HG02970 (cell line): ENCODE data around the gene TBL1XR1.
A peak's percentile ranks its signal among the peaks of the same experiment; 100 is the strongest.
"Not testable (repeated sequence)": the region's sequence is repeated elsewhere in the genome, so short reads cannot be mapped to it uniquely, and the experiment has no call there.

Source experiments
- ATAC-seq: cut with Tn5 transposase; IDR thresholded peaks from one replicate; pipeline ENCODE4 v1.9.1; 2021; ENCODE audit warnings: mild to moderate bottlenecking, moderate library complexity, moderate number of reproducible peaks; ENCODE audit not compliant: unreplicated experiment, low FRiP score

TBL1XR1 gene

GRCh38 chr3:177209509-177209908 lies 12.2 kb upstream of the TBL1XR1 start:
- ATAC-seq = no peak

- ATAC-seq = no peak
Measured at GRCh38 chr3:177208781-177209180, 11.5 kb upstream of the TBL1XR1 start.

- ATAC-seq = no peak
Measured at GRCh38 chr3:177208223-177208622, 10.9 kb upstream of the TBL1XR1 start.

- ATAC-seq = no peak
Measured at GRCh38 chr3:177206936-177207335, 9.7 kb upstream of the TBL1XR1 start.

GRCh38 chr3:177203689-177204395 lies 6.6 kb upstream of the TBL1XR1 start:
- ATAC-seq = no peak

GRCh38 chr3:177203016-177203415 lies 5.7 kb upstream of the TBL1XR1 start:
- not testable (repeated sequence) for ATAC-seq

- peak; percentile 48 for ATAC-seq
Measured at GRCh38 chr3:177201700-177202397, 4.6 kb upstream of the TBL1XR1 start.

GRCh38 chr3:177199206-177199760 lies 2.0 kb upstream of the TBL1XR1 start:
- ATAC-seq = no peak

- peak; percentile 51 for ATAC-seq
Measured at GRCh38 chr3:177197727-177198460, 612 bp upstream of the TBL1XR1 start.

GRCh38 chr3:177196456-177197040 lies 734 bp downstream of the TBL1XR1 start:
- no peak for ATAC-seq

- no peak for ATAC-seq
Measured at GRCh38 chr3:177196008-177196455, 1.2 kb downstream of the TBL1XR1 start.

GRCh38 chr3:177195242-177195991 lies 1.9 kb downstream of the TBL1XR1 start:
- no peak for ATAC-seq

GRCh38 chr3:177194299-177194698 lies 3.0 kb downstream of the TBL1XR1 start:
- no peak for ATAC-seq

- no peak for ATAC-seq
Measured at GRCh38 chr3:177193688-177194268, 3.5 kb downstream of the TBL1XR1 start.

- ATAC-seq = not testable (repeated sequence)
Measured at GRCh38 chr3:177193275-177193674, 4.0 kb downstream of the TBL1XR1 start.

GRCh38 chr3:177190756-177191681 lies 6.3 kb downstream of the TBL1XR1 start:
- no peak for ATAC-seq

GRCh38 chr3:177190184-177190583 lies 7.1 kb downstream of the TBL1XR1 start:
- not testable (repeated sequence) for ATAC-seq

GRCh38 chr3:177188325-177188724 lies 9.0 kb downstream of the TBL1XR1 start:
- ATAC-seq = not testable (repeated sequence)
